B cell (primary cell): ENCODE results near the gene RAB3C. TPM values are rescaled to one million over a fixed set of nuclear protein-coding genes. Genes with fewer than 3 reads are reported as not detected.

Experiments
- ATAC-seq: fragments of 200-7000 bp; cut with Tn5 transposase; one replicate; pipeline ENCODE4 v1.10.0; 2021; ENCODE audit warnings: low read depth, mild to moderate bottlenecking, moderate number of reproducible peaks, moderate library complexity
- CTCF ChIA-PET: fragments of 350-600 bp; sonication (Branson Sonifier 250); formaldehyde crosslinking; loops from one replicate; lab custom pipeline; 2021; ENCODE audit warnings: antibody characterized with exemption, inconsistent platforms; lab: Charles Lee
- POLR2A ChIA-PET: fragments of 350-600 bp; sonication (Branson Sonifier 250); formaldehyde crosslinking; loops from one replicate; lab custom pipeline; 2021; ENCODE audit warnings: antibody characterized with exemption; lab: Charles Lee
- DNase-seq: peaks from one replicate; pipeline ENCODE4 v3.0.0; 2013
- H2AFZ ChIP-seq: 2 replicates; pipeline ENCODE4 v1.6.1; 2012; ENCODE audit warnings: mild to moderate bottlenecking, low read depth, low read length; ENCODE audit not compliant: insufficient read depth, poor library complexity, severe bottlenecking
- H3K27ac ChIP-seq, 2 donors: 1 replicate in 1 of 2; 2 replicates in 1 of 2; pipeline ENCODE4 v1.5.1; 2012 to 2013; ENCODE audit warnings: low read length in 2 of 2, mild to moderate bottlenecking in 2 of 2, moderate library complexity in 1 of 2
- H3K27me3 ChIP-seq, 4 experiments: fragments of 200-600 bp in 1 of 4; sonication (generic) in 1 of 4; replicated peaks in 1 of 4; 1 replicate in 2 of 4; 2 replicates in 2 of 4; pipeline versions ENCODE4 v1.6.1 to v1.7.0; 2013 to 2016; ENCODE audit warnings: low read length in 3 of 4, mild to moderate bottlenecking in 2 of 4, mixed read lengths in 1 of 4, moderate library complexity in 1 of 4; ENCODE audit not compliant: insufficient read depth in 4 of 4, control insufficient read depth in 3 of 4; ENCODE audit errors: control extremely low read depth in 1 of 4
- H3K36me3 ChIP-seq, 2 experiments: replicated peaks in 1 of 2; 1 replicate in 1 of 2; 2 replicates in 1 of 2; pipeline versions ENCODE4 v1.6.1 to v1.7.1; 2013; ENCODE audit warnings: low read length in 1 of 2; ENCODE audit not compliant: insufficient read depth in 2 of 2, control insufficient read depth in 1 of 2; ENCODE audit errors: control extremely low read depth in 1 of 2, extremely low read depth in 1 of 2
- H3K4me1 ChIP-seq, 2 donors: fragments of 200-600 bp in 1 of 2; sonication (generic) in 1 of 2; 1 replicate in 1 of 2; 2 replicates in 1 of 2; pipeline versions ENCODE4 v1.5.1 to v1.6.1; 2013 to 2017; ENCODE audit warnings: low read length in 2 of 2; ENCODE audit not compliant: control insufficient read depth in 2 of 2, insufficient read depth in 2 of 2
- H3K4me2 ChIP-seq: replicated peaks from 2 replicates; pipeline ENCODE3; 2012; ENCODE audit warnings: mild to moderate bottlenecking, low read depth, low read length; ENCODE audit not compliant: poor library complexity, severe bottlenecking
- H3K4me3 ChIP-seq, 5 experiments: fragments of 200-600 bp in 1 of 5; sonication (generic) in 1 of 5; 1 replicate in 3 of 5; 2 replicates in 2 of 5; pipeline versions ENCODE4 v1.5.1 to v1.7.0; 2011 to 2016; ENCODE audit warnings: low read length in 4 of 5, mild to moderate bottlenecking in 4 of 5, low read depth in 2 of 5, control low read depth in 1 of 5, moderate library complexity in 1 of 5; ENCODE audit not compliant: insufficient read depth in 1 of 5; ENCODE audit errors: control extremely low read depth in 1 of 5, extremely low read depth in 1 of 5
- H3K79me2 ChIP-seq: fragments of 200-600 bp; sonication (generic); one replicate; pipeline ENCODE4 v1.6.0; 2016; ENCODE audit warnings: low read length; ENCODE audit not compliant: control insufficient read depth, insufficient read depth
- H3K9ac ChIP-seq: fragments of 200-600 bp; sonication (generic); 2 replicates; pipeline ENCODE4 v1.6.1; 2017; ENCODE audit warnings: mild to moderate bottlenecking, low read length, moderate library complexity
- H3K9me3 ChIP-seq, 3 donors: one replicate each; pipeline versions ENCODE4 v1.6.1 to v1.7.1; 2013; ENCODE audit warnings: low read length in 2 of 3; ENCODE audit not compliant: control insufficient read depth in 2 of 3, insufficient read depth in 1 of 3; ENCODE audit errors: control extremely low read depth in 1 of 3
- H4K20me1 ChIP-seq: 2 replicates; pipeline ENCODE4 v1.6.0; 2012; ENCODE audit warnings: mild to moderate bottlenecking, low read length; ENCODE audit not compliant: insufficient read depth, control insufficient read depth, poor library complexity, severe bottlenecking
- H3K27ac Mint-ChIP-seq: one replicate; pipeline ENCODE4 v1.8.0; 2021; ENCODE audit warnings: mixed read lengths
- H3K27me3 Mint-ChIP-seq: one replicate; pipeline ENCODE4 v1.8.0; 2021; ENCODE audit warnings: mixed read lengths
- H3K4me1 Mint-ChIP-seq: one replicate; pipeline ENCODE4 v1.8.0; 2021; ENCODE audit warnings: mixed read lengths
- H3K4me3 Mint-ChIP-seq: one replicate; pipeline ENCODE4 v1.8.0; 2021; ENCODE audit warnings: mixed read lengths
- H3K9me3 Mint-ChIP-seq: one replicate; pipeline ENCODE4 v1.8.0; 2022; ENCODE audit warnings: mixed read lengths; ENCODE audit not compliant: insufficient read depth
- CTCF ChIP-seq: fragments of 200-600 bp; IDR thresholded peaks from one replicate; pipeline ENCODE4 v1.8.0; 2022; ENCODE audit warnings: antibody characterized with exemption, mild to moderate bottlenecking
- EZH2 ChIP-seq: IDR thresholded peaks from 2 replicates; pipeline ENCODE4 v1.6.1; 2012; ENCODE audit warnings: borderline replicate concordance, low read depth, mild to moderate bottlenecking, moderate library complexity, low read length; ENCODE audit not compliant: insufficient read depth, poor library complexity, severe bottlenecking
- WGBS: methylation state at CpG from one replicate; pipeline ENCODE4 v1.1.5; 2013; ENCODE audit warnings: missing lambda C conversion rate; ENCODE audit not compliant: insufficient coverage; 5-methylcytosine and 5-hydroxymethylcytosine counted together
- intact Hi-C: fragments of 100-400 bp; cut with micrococcal nuclease; formaldehyde crosslinking; loops from one replicate; pipeline ENCODE4 v1.10.0; 2022
- polyA plus RNA-seq: library from polyadenylated mRNA; depleted of rRNA; stranded (reverse); fragments of >200 nt; gene quantifications from 2 replicates; pipeline ENCODE4 v1.2.3, GENCODE V29; 2012
- total RNA-seq, 2 donors: library from RNA; stranded (reverse); fragments of 120-200 nt in 1 of 2; gene quantifications; 1 replicate in 1 of 2; 2 replicates in 1 of 2; pipeline versions ENCODE4 v1.2.3 to v1.2.4, GENCODE V29; 2013 to 2022

The RAB3C gene
- total and polyA plus RNA-seq, 2 donors (not counting 1 experiment from before 2014, with no cell fraction given): 0.20 to 0.58 TPM

- no peak for ATAC-seq
- peaks cover 0 to 3% (median 0%) of the 10 kb centered on the region in 3 donors for H3K9me3 ChIP-seq
- H3K4me3 ChIP-seq: no peak overlapping the region
- ChIA-PET CTCF (no interaction called here), POLR2A (no interaction called here)
- TF ChIP-seq CTCF: no peak
- no peak for TF ChIP-seq EZH2
- no peaks in the 10 kb centered on the region for H3K4me1 ChIP-seq
- intact Hi-C loops: no loop called here
- no peaks in the 10 kb centered on the region for H3K27me3 ChIP-seq
- H3K36me3 ChIP-seq: no peaks in the 10 kb centered on the region
- no peak overlapping the region for H3K27ac Mint-ChIP-seq
- H3K79me2 ChIP-seq: no peaks in the 10 kb centered on the region
- H4K20me1 ChIP-seq: no peaks in the 10 kb centered on the region
- H2AFZ ChIP-seq: no peak overlapping the region
- no peaks in the 10 kb centered on the region for H3K9me3 Mint-ChIP-seq
- no peak overlapping the region for H3K4me3 Mint-ChIP-seq
- no peaks in the 10 kb centered on the region for H3K27me3 Mint-ChIP-seq
- WGBS: 88% methylated on average over 1 of the region's 1 CpG
- no peak overlapping the region for H3K27ac ChIP-seq
- H3K4me1 Mint-ChIP-seq: no peaks in the 10 kb centered on the region
- H3K4me2 ChIP-seq: no peak overlapping the region
- no peak overlapping the region for H3K9ac ChIP-seq
- DNase-seq: no peak
Observed at GRCh38 chr5:58735637-58736036, 152.8 kb downstream of the RAB3C start.

GRCh38 chr5:58736214-58736613 is 153.3 kb downstream of the RAB3C start:
- TF ChIP-seq EZH2 (no peak), CTCF (no peak)
- ChIA-PET CTCF (no interaction called here), POLR2A (no interaction called here)
- Histone ChIP-seq H3K9ac (no peak overlapping the region), H3K4me3 (no peak overlapping the region), H3K36me3 (no peaks in the 10 kb centered on the region), H3K4me1 (no peaks in the 10 kb centered on the region), H3K4me2 (no peak overlapping the region), H3K79me2 (no peaks in the 10 kb centered on the region), H3K9me3 (peaks cover 0 to 3% (median 0%) of the 10 kb centered on the region in 3 donors), H2AFZ (no peak overlapping the region), H4K20me1 (no peaks in the 10 kb centered on the region), H3K27ac (no peak overlapping the region), H3K27me3 (no peaks in the 10 kb centered on the region)
- Mint-ChIP-seq H3K9me3 (no peaks in the 10 kb centered on the region), H3K4me1 (no peaks in the 10 kb centered on the region), H3K4me3 (no peak overlapping the region), H3K27ac (no peak overlapping the region), H3K27me3 (no peaks in the 10 kb centered on the region)
- intact Hi-C loops: no loop called here
- DNase-seq (no peak), ATAC-seq (no peak)
- WGBS: 90% methylated on average over 4 of the region's 5 CpGs
